IPS DF 6.9 (cell line): Measurements from ENCODE around the gene FBLN1.

Experiments used
- DNase-seq: peaks from one replicate; pipeline ENCODE4 v3.0.0-alpha.2; 2013; ENCODE audit warnings: low read depth, low spot score
- H3K27ac ChIP-seq: one replicate; pipeline ENCODE4 v1.5.1; 2013; ENCODE audit warnings: low read length, control low read depth
- H3K27me3 ChIP-seq: 2 replicates; pipeline ENCODE4 v1.6.1; 2013; ENCODE audit warnings: mild to moderate bottlenecking, low read length; ENCODE audit not compliant: control insufficient read depth, insufficient read depth
- H3K36me3 ChIP-seq: 2 replicates; pipeline ENCODE4 v1.6.1; 2013; ENCODE audit warnings: low read length; ENCODE audit not compliant: control insufficient read depth, insufficient read depth
- H3K4me1 ChIP-seq: 2 replicates; pipeline ENCODE4 v1.6.1; 2013; ENCODE audit warnings: low read length; ENCODE audit not compliant: control insufficient read depth, insufficient read depth
- H3K4me3 ChIP-seq: 2 replicates; pipeline ENCODE4 v1.5.1; 2013; ENCODE audit warnings: mild to moderate bottlenecking, low read length
- H3K9me3 ChIP-seq: 2 replicates; pipeline ENCODE4 v1.6.1; 2013; ENCODE audit warnings: low read length, inconsistent platforms; ENCODE audit not compliant: control insufficient read depth, insufficient read depth
- WGBS: extraction: QIAGEN DNeasy Blood & Tissue Kit; methylation state at CpG from one replicate; pipeline ENCODE4 v1.1.7; 2013; ENCODE audit warnings: mixed read lengths, missing lambda C conversion rate; ENCODE audit not compliant: insufficient read length, insufficient coverage; 5-methylcytosine and 5-hydroxymethylcytosine counted together

The FBLN1 gene

DNA sequence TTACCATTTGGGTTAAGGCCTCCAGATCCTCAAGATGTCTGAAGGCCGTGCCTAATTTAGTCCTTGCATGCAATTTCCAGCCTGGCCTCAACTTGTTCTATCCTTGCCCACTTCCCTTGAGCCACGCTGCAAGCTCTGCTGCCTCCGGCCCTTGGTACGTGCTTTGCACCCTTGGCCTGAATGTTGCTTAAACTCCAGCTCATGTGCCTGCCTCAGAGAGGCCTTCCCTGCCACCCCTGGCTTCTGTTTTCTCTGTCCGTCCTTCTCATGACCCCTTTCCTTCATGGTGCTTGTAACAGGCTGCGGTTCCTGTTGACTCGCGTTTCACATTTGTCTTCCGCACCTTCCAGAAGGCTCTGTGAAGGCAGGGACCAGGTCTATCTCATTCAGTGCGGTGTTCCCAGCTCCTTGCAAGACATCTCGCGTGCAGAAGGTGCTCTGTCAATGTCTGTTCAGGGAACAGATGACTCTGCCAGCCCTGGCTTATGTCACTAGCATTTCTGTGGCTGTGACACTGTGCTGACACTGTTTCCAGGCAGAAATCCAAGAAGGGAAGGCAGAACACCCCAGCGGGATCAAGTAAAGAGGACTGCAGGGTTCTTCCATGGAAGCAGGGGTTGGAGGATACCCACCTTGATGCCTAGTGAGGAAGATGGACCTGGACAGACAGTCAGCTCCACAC is 61.8 kb downstream of the FBLN1 start:
- peaks cover 4% of the 10 kb centered on the region for H3K4me1 ChIP-seq
- H3K36me3 ChIP-seq = peaks cover 17% of the 10 kb centered on the region
- H3K9me3 ChIP-seq = no peaks in the 10 kb centered on the region
- no peak for DNase-seq
- H3K27me3 ChIP-seq = no peaks in the 10 kb centered on the region
- H3K4me3 ChIP-seq = no peak overlapping the region
- WGBS = no CpG with 5 or more reads among the region's 13 CpGs
- H3K27ac ChIP-seq = no peak overlapping the region

DNA sequence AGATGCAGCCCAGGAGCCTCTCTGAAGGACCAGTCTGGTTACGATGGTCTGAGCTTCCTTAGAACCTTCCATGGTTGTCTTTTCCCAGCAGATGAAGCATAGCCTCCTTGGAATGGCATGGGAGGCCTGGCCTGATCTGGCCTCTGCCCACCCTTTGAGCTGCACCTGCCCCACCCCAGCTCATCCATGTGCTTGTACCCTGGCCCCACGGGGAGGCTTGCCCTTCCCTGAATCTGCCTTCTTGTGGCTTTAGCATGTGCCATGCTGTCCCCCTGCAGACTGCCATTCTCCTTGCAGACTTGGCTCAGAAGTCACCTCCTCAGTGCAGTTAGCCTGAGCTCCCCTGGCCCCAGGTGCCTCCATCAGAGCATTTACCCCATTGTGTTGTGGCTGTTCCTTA is 62.5 kb downstream of the FBLN1 start:
- Histone ChIP-seq H3K4me1 (peaks cover 4% of the 10 kb centered on the region), H3K27me3 (no peaks in the 10 kb centered on the region)
- WGBS = no CpG with 5 or more reads among the region's 2 CpGs

DNA sequence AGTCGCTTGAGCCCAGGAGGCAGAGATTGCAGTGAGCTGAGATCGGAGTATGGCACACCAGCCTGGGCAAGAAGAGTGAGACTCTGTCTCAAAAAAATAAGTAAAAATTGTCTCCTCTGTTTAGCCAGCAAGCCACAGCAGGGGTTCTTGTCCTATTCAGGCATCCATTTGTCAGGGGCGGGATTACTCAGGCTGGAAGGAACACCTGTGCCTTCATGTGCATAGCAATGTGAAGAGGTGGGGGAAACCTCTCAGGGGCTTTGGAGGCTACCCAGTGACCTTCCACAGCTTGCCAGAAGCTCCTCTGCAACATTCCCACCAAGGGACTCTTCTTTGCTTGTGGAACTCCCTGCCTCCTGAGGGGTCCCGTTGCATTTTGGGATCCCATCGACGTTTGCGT is 63.3 kb downstream of the FBLN1 start:
- no peaks in the 10 kb centered on the region for H3K9me3 ChIP-seq
- H3K4me1 ChIP-seq = peaks cover 4% of the 10 kb centered on the region
- peaks cover 17% of the 10 kb centered on the region for H3K36me3 ChIP-seq
- no peak overlapping the region; the same call in 1 of the 2 replicates for H3K4me3 ChIP-seq
- no peaks in the 10 kb centered on the region for H3K27me3 ChIP-seq
- no CpG with 5 or more reads among the region's 7 CpGs for WGBS
- no peak for DNase-seq
- no peak overlapping the region for H3K27ac ChIP-seq

More for the DNA sequence above, 62.5 kb downstream of the FBLN1 start:
- peaks cover 17% of the 10 kb centered on the region for H3K36me3 ChIP-seq
- no peak overlapping the region for H3K27ac ChIP-seq
- no peak overlapping the region for H3K4me3 ChIP-seq
- DNase-seq = no peak
- H3K9me3 ChIP-seq = no peaks in the 10 kb centered on the region

DNA sequence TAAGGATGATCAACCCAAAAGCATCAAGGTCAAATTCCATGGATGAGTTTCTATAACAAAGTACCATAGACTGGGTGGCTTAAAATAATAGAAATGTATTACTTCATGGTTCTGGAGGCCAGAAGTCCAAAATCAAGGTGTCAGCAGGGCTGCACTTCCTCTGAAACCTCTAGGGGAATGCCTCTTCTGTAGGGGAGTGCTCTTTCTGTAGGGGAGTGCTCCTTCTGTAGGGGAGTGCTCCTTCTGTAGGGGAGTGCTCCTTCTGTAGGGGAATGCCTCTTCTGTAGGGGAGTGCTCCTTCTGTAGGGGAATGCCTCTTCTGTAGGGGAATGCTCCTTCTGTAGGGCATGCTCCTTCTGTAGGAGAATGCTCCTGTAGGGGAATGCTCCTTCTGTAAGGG is 65.5 kb downstream of the FBLN1 start:
- Histone ChIP-seq H3K36me3 (peaks cover 9% of the 10 kb centered on the region), H3K4me3 (no peak overlapping the region), H3K9me3 (no peaks in the 10 kb centered on the region), H3K27ac (no peak overlapping the region), H3K4me1 (peaks cover 4% of the 10 kb centered on the region), H3K27me3 (no peaks in the 10 kb centered on the region)
- DNase-seq = no peak

DNA sequence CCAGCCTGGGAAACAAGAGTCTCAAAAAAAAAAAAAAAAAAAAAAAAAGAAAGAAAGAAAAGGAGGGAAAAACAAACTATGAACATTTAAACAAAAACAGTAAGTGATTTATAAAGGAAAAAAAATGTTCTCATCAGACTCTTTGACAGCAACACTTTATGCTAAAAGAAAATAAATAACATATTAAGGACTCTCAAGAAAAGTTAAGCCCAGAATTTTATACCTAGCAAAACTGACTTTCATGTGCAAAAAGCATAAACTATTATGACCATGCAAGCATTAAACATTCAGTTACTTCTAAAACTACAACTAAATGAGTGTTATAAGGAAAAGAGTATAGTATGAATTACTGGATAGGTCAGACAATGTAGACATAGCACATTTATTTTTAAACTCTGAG is 68.4 kb downstream of the FBLN1 start:
- Histone ChIP-seq H3K36me3 (peaks cover 3% of the 10 kb centered on the region; the same call in 1 of the 2 replicates), H3K27me3 (no peaks in the 10 kb centered on the region), H3K4me3 (no peak overlapping the region), H3K9me3 (no peaks in the 10 kb centered on the region), H3K27ac (no peak overlapping the region), H3K4me1 (peaks cover 2% of the 10 kb centered on the region)
- DNase-seq = no peak

DNA sequence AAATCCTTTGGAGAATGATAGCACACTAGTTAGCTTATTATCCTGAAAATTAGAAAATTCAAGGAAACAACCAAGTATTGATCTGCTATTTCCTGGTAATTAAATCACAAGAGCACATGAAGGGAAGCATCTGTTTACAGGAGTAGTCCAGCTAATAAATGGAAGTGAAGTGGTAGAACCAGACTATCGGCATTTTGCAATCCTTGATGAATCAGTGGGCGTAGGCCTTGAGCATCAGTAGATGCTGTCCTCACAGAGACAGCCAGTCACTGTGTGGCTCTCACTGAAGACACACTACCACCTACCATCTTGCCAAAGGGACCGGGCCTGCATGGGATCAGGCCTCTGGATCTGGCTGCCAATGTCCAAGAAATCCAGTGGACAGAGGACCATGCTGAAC is 69.8 kb downstream of the FBLN1 start:
- H3K9me3 ChIP-seq = no peaks in the 10 kb centered on the region
- DNase-seq = no peak
- H3K27ac ChIP-seq = no peak overlapping the region
- WGBS = no CpG with 5 or more reads among the region's 3 CpGs
- H3K4me1 ChIP-seq = no peaks in the 10 kb centered on the region
- H3K27me3 ChIP-seq = no peaks in the 10 kb centered on the region
- no peak overlapping the region for H3K4me3 ChIP-seq
- no peaks in the 10 kb centered on the region for H3K36me3 ChIP-seq

DNA sequence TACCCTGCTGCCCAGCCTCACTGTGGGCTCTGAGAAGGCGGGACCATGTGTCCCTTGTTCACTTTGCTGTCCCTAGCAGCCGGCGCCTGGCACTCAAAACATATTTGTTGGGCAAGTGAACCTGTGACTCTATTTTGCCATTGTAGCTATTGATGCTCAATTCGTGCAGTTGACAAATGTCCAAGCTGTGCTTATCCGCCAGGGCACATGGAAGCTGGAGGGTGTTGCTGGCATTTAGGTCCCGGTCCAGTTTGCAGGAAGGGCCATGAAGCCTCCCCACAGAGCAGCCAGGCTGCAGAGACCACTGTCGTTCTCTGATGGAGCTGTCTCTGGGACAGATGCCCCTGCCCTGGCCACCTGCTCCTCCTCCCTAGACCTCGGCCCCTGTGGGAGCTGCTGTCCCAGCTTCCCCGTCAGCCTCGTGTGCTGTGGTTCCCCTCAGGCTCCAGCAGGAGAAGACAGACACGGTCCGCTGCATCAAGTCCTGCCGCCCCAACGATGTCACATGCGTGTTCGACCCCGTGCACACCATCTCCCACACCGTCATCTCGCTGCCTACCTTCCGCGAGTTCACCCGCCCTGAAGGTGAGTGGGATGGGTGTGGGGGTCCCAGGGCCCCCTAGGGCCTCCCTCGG is 71.5 kb downstream of the FBLN1 start:
- H3K9me3 ChIP-seq = no peaks in the 10 kb centered on the region
- H3K27ac ChIP-seq = no peak overlapping the region
- no CpG with 5 or more reads among the region's 23 CpGs for WGBS
- no peaks in the 10 kb centered on the region for H3K36me3 ChIP-seq
- H3K4me3 ChIP-seq = no peak overlapping the region; the same call in 1 of the 2 replicates
- H3K27me3 ChIP-seq = no peaks in the 10 kb centered on the region
- DNase-seq = no peak
- no peaks in the 10 kb centered on the region for H3K4me1 ChIP-seq

DNA sequence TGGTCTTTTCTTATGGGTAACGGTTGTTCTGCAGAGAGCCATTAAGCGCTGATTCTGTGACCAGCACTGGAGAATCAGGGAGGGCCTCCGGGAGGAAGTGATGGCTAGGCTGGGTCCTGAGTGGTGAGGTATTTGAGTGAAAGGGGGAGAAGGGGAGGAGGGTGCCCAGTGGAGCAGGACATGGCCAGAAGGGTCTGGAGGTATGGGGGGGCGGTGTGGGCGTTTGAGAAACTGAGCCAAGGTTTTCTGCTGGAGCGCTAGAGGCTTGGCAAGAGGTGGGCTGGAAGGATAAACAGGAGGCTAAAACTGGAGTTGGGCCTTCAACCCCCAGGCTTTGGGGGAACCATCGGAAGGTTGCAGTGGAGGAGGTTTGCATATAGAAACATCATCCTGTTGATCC is 72.5 kb downstream of the FBLN1 start:
- Histone ChIP-seq H3K27ac (no peak overlapping the region), H3K27me3 (no peaks in the 10 kb centered on the region), H3K4me3 (no peak overlapping the region), H3K4me1 (no peaks in the 10 kb centered on the region), H3K36me3 (no peaks in the 10 kb centered on the region), H3K9me3 (no peaks in the 10 kb centered on the region)
- no CpG with 5 or more reads among the region's 7 CpGs for WGBS
- no peak for DNase-seq

DNA sequence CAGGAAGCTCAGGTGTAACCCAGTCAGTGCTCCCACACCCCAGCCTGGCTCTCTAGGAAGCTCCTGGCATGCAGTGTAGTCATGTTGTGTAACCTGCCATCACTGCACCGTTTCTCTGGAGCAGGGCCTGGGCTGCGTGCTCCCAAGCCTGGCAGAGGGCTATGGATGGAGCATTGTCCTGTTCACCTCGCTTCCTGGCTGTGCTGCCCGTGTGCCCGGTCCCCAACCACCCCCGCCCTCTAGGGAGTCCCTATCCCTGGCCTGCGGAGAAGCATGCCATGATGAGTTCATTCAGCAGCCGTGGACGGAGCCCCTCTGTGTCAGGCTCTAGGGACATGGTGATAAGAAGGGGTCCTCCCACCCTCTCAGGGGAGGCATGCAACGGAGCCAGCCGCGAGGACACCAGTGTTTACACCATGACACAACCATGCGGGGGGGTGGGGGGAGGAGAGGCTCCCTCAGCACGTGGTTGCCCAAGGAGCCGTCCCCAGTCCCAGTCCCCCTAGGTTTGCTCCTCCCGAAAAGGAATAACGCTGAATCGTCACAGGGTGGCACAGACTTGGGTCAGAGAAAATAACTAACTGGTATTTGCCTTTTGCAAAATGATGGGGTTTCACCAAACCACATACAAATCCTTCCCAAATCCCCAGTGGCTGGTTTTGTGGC is 73.1 kb downstream of the FBLN1 start:
- no peaks in the 10 kb centered on the region for H3K9me3 ChIP-seq
- H3K4me3 ChIP-seq = no peak overlapping the region
- no CpG with 5 or more reads among the region's 18 CpGs for WGBS
- no peaks in the 10 kb centered on the region for H3K36me3 ChIP-seq
- H3K4me1 ChIP-seq = no peaks in the 10 kb centered on the region
- no peaks in the 10 kb centered on the region for H3K27me3 ChIP-seq
- no peak overlapping the region for H3K27ac ChIP-seq
- DNase-seq = no peak

DNA sequence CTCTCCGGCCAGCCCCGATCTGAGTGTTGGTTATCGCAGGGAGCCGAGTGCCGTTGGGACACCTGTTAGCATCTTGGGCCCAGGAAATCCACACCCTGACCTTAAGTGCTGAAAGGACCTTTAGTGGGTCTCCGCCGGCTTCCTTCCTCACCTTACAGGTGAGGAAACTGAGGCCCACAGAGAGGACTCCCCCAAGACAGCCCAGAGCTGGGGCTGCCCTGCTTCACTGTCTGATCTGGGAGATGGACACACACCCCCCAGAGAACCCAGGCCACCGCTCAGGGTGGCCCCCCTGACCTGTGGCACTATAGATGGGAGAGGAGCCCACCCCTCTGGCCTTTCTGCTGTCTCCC is 73.6 kb downstream of the FBLN1 start:
- no peak overlapping the region for H3K4me3 ChIP-seq
- no peaks in the 10 kb centered on the region for H3K36me3 ChIP-seq
- no peaks in the 10 kb centered on the region for H3K9me3 ChIP-seq
- no peaks in the 10 kb centered on the region for H3K4me1 ChIP-seq
- no peak for DNase-seq
- H3K27me3 ChIP-seq = no peaks in the 10 kb centered on the region
- no peak overlapping the region for H3K27ac ChIP-seq
- WGBS = no CpG with 5 or more reads among the region's 8 CpGs
